Activated CD4-positive, alpha-beta T cell treated with anti-CD3 and anti-CD28 coated beads, Interleukin-2, amount 10 ng/mL, durations not matched to agents 24 days and 14 days (primary cell): ENCODE data around the gene TRDMT1. TPM values are rescaled to one million over a fixed set of nuclear protein-coding genes. Genes with fewer than 3 reads are reported as not detected.

Source experiments
- DNase-seq: peaks from one replicate; pipeline ENCODE4 v3.0.0; 2022
- H3K27ac Mint-ChIP-seq: one replicate; pipeline ENCODE4 v1.8.0; 2022; ENCODE audit warnings: mild to moderate bottlenecking, mixed read lengths
- H3K27me3 Mint-ChIP-seq: one replicate; pipeline ENCODE4 v1.8.0; 2022; ENCODE audit warnings: mixed read lengths
- H3K36me3 Mint-ChIP-seq: one replicate; pipeline ENCODE4 v1.8.0; 2022; ENCODE audit warnings: low read depth, mild to moderate bottlenecking, mixed read lengths
- H3K4me1 Mint-ChIP-seq: one replicate; pipeline ENCODE4 v1.8.0; 2021; ENCODE audit warnings: mixed read lengths
- H3K4me3 Mint-ChIP-seq: one replicate; pipeline ENCODE4 v1.8.0; 2022; ENCODE audit warnings: mild to moderate bottlenecking, moderate library complexity, mixed read lengths
- H3K9me3 Mint-ChIP-seq: one replicate; pipeline ENCODE4 v1.8.0; 2021; ENCODE audit warnings: mixed read lengths
- intact Hi-C: fragments of 100-400 bp; cut with micrococcal nuclease; formaldehyde crosslinking; loops from one replicate; pipeline ENCODE4 v1.15.1; 2023
- total RNA-seq: library from RNA; stranded (reverse); gene quantifications from 2 replicates; pipeline ENCODE4 v1.2.3, GENCODE V29; 2022

TRDMT1 gene
- total RNA-seq, 1 donor from 2014 or later, result 3.9 TPM

GRCh38 chr10:17196573-17196972 is 4.9 kb downstream of the TRDMT1 start:
- no peak overlapping the region for H3K4me3 Mint-ChIP-seq
- H3K27ac Mint-ChIP-seq, result no peak overlapping the region
- intact Hi-C loops, result no loop called here
- H3K36me3 Mint-ChIP-seq, result no peaks in the 10 kb centered on the region
- H3K27me3 Mint-ChIP-seq, result no peaks in the 10 kb centered on the region
- H3K9me3 Mint-ChIP-seq, result peaks cover 7% of the 10 kb centered on the region
- H3K4me1 Mint-ChIP-seq, result peaks cover 18% of the 10 kb centered on the region
- no peak for DNase-seq

GRCh38 chr10:17196045-17196444 is 5.4 kb downstream of the TRDMT1 start:
- intact Hi-C loops, result no loop called here
- no peak for DNase-seq
- H3K27ac Mint-ChIP-seq, result no peak overlapping the region
- no peaks in the 10 kb centered on the region for H3K27me3 Mint-ChIP-seq
- no peak overlapping the region for H3K4me3 Mint-ChIP-seq
- peaks cover 16% of the 10 kb centered on the region for H3K4me1 Mint-ChIP-seq
- no peaks in the 10 kb centered on the region for H3K36me3 Mint-ChIP-seq
- peaks cover 7% of the 10 kb centered on the region for H3K9me3 Mint-ChIP-seq

GRCh38 chr10:17195083-17195482 is 6.4 kb downstream of the TRDMT1 start:
- Mint-ChIP-seq H3K4me3 (no peak overlapping the region), H3K4me1 (peaks cover 8% of the 10 kb centered on the region), H3K9me3 (peaks cover 7% of the 10 kb centered on the region), H3K27me3 (peaks cover 2% of the 10 kb centered on the region), H3K36me3 (no peaks in the 10 kb centered on the region), H3K27ac (no peak overlapping the region)
- intact Hi-C loops, result no loop called here
- DNase-seq, result no peak

- peaks cover 5% of the 10 kb centered on the region for H3K27me3 Mint-ChIP-seq
- H3K4me3 Mint-ChIP-seq, result no peak overlapping the region
- no peak overlapping the region for H3K27ac Mint-ChIP-seq
- intact Hi-C loops, result no loop called here
- H3K36me3 Mint-ChIP-seq, result no peaks in the 10 kb centered on the region
- no peaks in the 10 kb centered on the region for H3K4me1 Mint-ChIP-seq
- no peak for DNase-seq
- H3K9me3 Mint-ChIP-seq, result peaks cover 7% of the 10 kb centered on the region
These were observed 10.9 kb downstream of the TRDMT1 start for GRCh38 chr10:17190602-17191001.

- H3K27me3 Mint-ChIP-seq, result peaks cover 5% of the 10 kb centered on the region
These were observed 12.8 kb downstream of the TRDMT1 start for GRCh38 chr10:17188644-17189172.

GRCh38 chr10:17185873-17186272 is 15.6 kb downstream of the TRDMT1 start:
- Mint-ChIP-seq H3K27ac (no peak overlapping the region), H3K9me3 (no peaks in the 10 kb centered on the region)

More at GRCh38 chr10:17188644-17189172, 12.8 kb downstream of the TRDMT1 start:
- H3K36me3 Mint-ChIP-seq, result no peaks in the 10 kb centered on the region
- H3K4me1 Mint-ChIP-seq, result no peaks in the 10 kb centered on the region
- no peak overlapping the region for H3K4me3 Mint-ChIP-seq
- no peak overlapping the region for H3K27ac Mint-ChIP-seq
- DNase-seq, result no peak
- intact Hi-C loops, result no loop called here
- H3K9me3 Mint-ChIP-seq, result peaks cover under 1% of the 10 kb centered on the region

GRCh38 chr10:17183110-17183509 is 18.4 kb downstream of the TRDMT1 start:
- no peaks in the 10 kb centered on the region for H3K36me3 Mint-ChIP-seq
- no peaks in the 10 kb centered on the region for H3K9me3 Mint-ChIP-seq
- intact Hi-C loops, result no loop called here
- no peaks in the 10 kb centered on the region for H3K27me3 Mint-ChIP-seq
- DNase-seq, result no peak
- H3K4me1 Mint-ChIP-seq, result no peaks in the 10 kb centered on the region
- no peak overlapping the region for H3K4me3 Mint-ChIP-seq
- no peak overlapping the region for H3K27ac Mint-ChIP-seq

More at GRCh38 chr10:17185873-17186272, 15.6 kb downstream of the TRDMT1 start:
- Mint-ChIP-seq H3K4me1 (no peaks in the 10 kb centered on the region), H3K27me3 (peaks cover 5% of the 10 kb centered on the region), H3K4me3 (no peak overlapping the region), H3K36me3 (no peaks in the 10 kb centered on the region)
- intact Hi-C loops, result no loop called here
- no peak for DNase-seq

GRCh38 chr10:17181751-17182150 is 19.7 kb downstream of the TRDMT1 start:
- H3K4me1 Mint-ChIP-seq, result no peaks in the 10 kb centered on the region
- H3K36me3 Mint-ChIP-seq, result no peaks in the 10 kb centered on the region
- H3K27me3 Mint-ChIP-seq, result no peaks in the 10 kb centered on the region
- no peak for DNase-seq
- H3K27ac Mint-ChIP-seq, result no peak overlapping the region
- no peaks in the 10 kb centered on the region for H3K9me3 Mint-ChIP-seq
- intact Hi-C loops, result no loop called here
- no peak overlapping the region for H3K4me3 Mint-ChIP-seq

- intact Hi-C loops, result no loop called here
- Mint-ChIP-seq H3K36me3 (no peaks in the 10 kb centered on the region), H3K27me3 (no peaks in the 10 kb centered on the region), H3K4me3 (no peak overlapping the region), H3K27ac (no peak overlapping the region), H3K4me1 (no peaks in the 10 kb centered on the region), H3K9me3 (no peaks in the 10 kb centered on the region)
- DNase-seq, result no peak
These were observed 20.4 kb downstream of the TRDMT1 start for GRCh38 chr10:17181110-17181509.

GRCh38 chr10:17179002-17179401 is 22.5 kb downstream of the TRDMT1 start:
- H3K9me3 Mint-ChIP-seq, result no peaks in the 10 kb centered on the region
- DNase-seq, result no peak
- peaks cover 7% of the 10 kb centered on the region for H3K4me1 Mint-ChIP-seq
- no peaks in the 10 kb centered on the region for H3K27me3 Mint-ChIP-seq
- no peaks in the 10 kb centered on the region for H3K36me3 Mint-ChIP-seq
- H3K27ac Mint-ChIP-seq, result no peak overlapping the region
- intact Hi-C loops, result no loop called here
- H3K4me3 Mint-ChIP-seq, result no peak overlapping the region

GRCh38 chr10:17178006-17178405 is 23.5 kb downstream of the TRDMT1 start:
- no peak overlapping the region for H3K4me3 Mint-ChIP-seq
- no peaks in the 10 kb centered on the region for H3K27me3 Mint-ChIP-seq
- H3K36me3 Mint-ChIP-seq, result no peaks in the 10 kb centered on the region
- no peaks in the 10 kb centered on the region for H3K9me3 Mint-ChIP-seq
- intact Hi-C loops, result no loop called here
- no peak for DNase-seq
- peaks cover 7% of the 10 kb centered on the region for H3K4me1 Mint-ChIP-seq
- no peak overlapping the region for H3K27ac Mint-ChIP-seq

GRCh38 chr10:17177014-17177413 is 24.5 kb downstream of the TRDMT1 start:
- no peak for DNase-seq
- Mint-ChIP-seq H3K27me3 (no peaks in the 10 kb centered on the region), H3K36me3 (no peaks in the 10 kb centered on the region), H3K9me3 (no peaks in the 10 kb centered on the region), H3K27ac (no peak overlapping the region), H3K4me1 (peaks cover 7% of the 10 kb centered on the region), H3K4me3 (no peak overlapping the region)
- intact Hi-C loops, result no loop called here

- H3K9me3 Mint-ChIP-seq, result no peaks in the 10 kb centered on the region
- H3K36me3 Mint-ChIP-seq, result no peaks in the 10 kb centered on the region
- DNase-seq, result no peak
- H3K4me1 Mint-ChIP-seq, result peaks cover 7% of the 10 kb centered on the region
- H3K27ac Mint-ChIP-seq, result no peak overlapping the region
- H3K27me3 Mint-ChIP-seq, result no peaks in the 10 kb centered on the region
- no peak overlapping the region for H3K4me3 Mint-ChIP-seq
- intact Hi-C loops, result no loop called here
These were observed 25.4 kb downstream of the TRDMT1 start for GRCh38 chr10:17176091-17176490.

GRCh38 chr10:17175551-17175950 is 25.9 kb downstream of the TRDMT1 start:
- intact Hi-C loops, result no loop called here
- H3K27ac Mint-ChIP-seq, result no peak overlapping the region
- DNase-seq, result no peak

GRCh38 chr10:17174626-17175025 is 26.8 kb downstream of the TRDMT1 start:
- DNase-seq, result no peak
- H3K36me3 Mint-ChIP-seq, result no peaks in the 10 kb centered on the region
- H3K27ac Mint-ChIP-seq, result no peak overlapping the region
- intact Hi-C loops, result no loop called here
- peaks cover 7% of the 10 kb centered on the region for H3K4me1 Mint-ChIP-seq
- H3K9me3 Mint-ChIP-seq, result no peaks in the 10 kb centered on the region
- no peak overlapping the region for H3K4me3 Mint-ChIP-seq
- H3K27me3 Mint-ChIP-seq, result no peaks in the 10 kb centered on the region

More at GRCh38 chr10:17175551-17175950, 25.9 kb downstream of the TRDMT1 start:
- Mint-ChIP-seq H3K36me3 (no peaks in the 10 kb centered on the region), H3K4me1 (peaks cover 7% of the 10 kb centered on the region), H3K27me3 (no peaks in the 10 kb centered on the region), H3K4me3 (no peak overlapping the region), H3K9me3 (no peaks in the 10 kb centered on the region)
